Measurements from ENCODE around the gene ZNF334.

ZNF334 gene

GRCh38 chr20:46550461-46550860, 37.1 kb upstream of the ZNF334 start, which contains the start of gene OCSTAMP:
TSS of gene OCSTAMP (minus strand) at chr20:46550654. CDS start at chr20:46550560, 94 bp downstream.
- no peak for DNase-seq (ENCODE audit: low read depth)
- no peak within 1 kb of the TSS for H3K4me3 ChIP-seq (ENCODE audit: low read depth, low read length)
- no peak for TF ChIP-seq CTCF (conservative IDR thresholded peaks at IDR 0.05; ENCODE audit: low read depth, low read length)

GRCh38 chr20:46549188-46549972, 36.0 kb upstream of the ZNF334 start:
- H3K4me3 ChIP-seq (ENCODE audit: low read depth, low read length), result no peak overlapping the region
- TF ChIP-seq CTCF (conservative IDR thresholded peaks at IDR 0.05; ENCODE audit: low read depth, low read length), result no peak
- DNase-seq (ENCODE audit: low read depth), result no peak

- H3K4me3 ChIP-seq (ENCODE audit: low read depth, low read length), result no peak overlapping the region
- no peak for DNase-seq (ENCODE audit: low read depth)
- no peak for TF ChIP-seq CTCF (conservative IDR thresholded peaks at IDR 0.05; ENCODE audit: low read depth, low read length)
Measured at GRCh38 chr20:46548688-46549087, 35.3 kb upstream of the ZNF334 start.

- H3K4me3 ChIP-seq (ENCODE audit: low read depth, low read length), result no peak overlapping the region
- no peak for DNase-seq (ENCODE audit: low read depth)
- TF ChIP-seq CTCF (conservative IDR thresholded peaks at IDR 0.05; ENCODE audit: low read depth, low read length), result no peak
Measured at GRCh38 chr20:46547995-46548394, 34.6 kb upstream of the ZNF334 start.

- no peak overlapping the region for H3K4me3 ChIP-seq (ENCODE audit: low read depth, low read length)
Measured at GRCh38 chr20:46546936-46547335, 33.6 kb upstream of the ZNF334 start.

GRCh38 chr20:46546298-46546697, 32.9 kb upstream of the ZNF334 start:
- TF ChIP-seq CTCF (conservative IDR thresholded peaks at IDR 0.05; ENCODE audit: low read depth, low read length), result no peak

More at GRCh38 chr20:46546936-46547335, 33.6 kb upstream of the ZNF334 start:
- TF ChIP-seq CTCF (conservative IDR thresholded peaks at IDR 0.05; ENCODE audit: low read depth, low read length), result no peak
- no peak for DNase-seq (ENCODE audit: low read depth)

GRCh38 chr20:46545827-46546138, 32.4 kb upstream of the ZNF334 start:
- H3K4me3 ChIP-seq (ENCODE audit: low read depth, low read length), result no peak overlapping the region
- no peak for TF ChIP-seq CTCF (conservative IDR thresholded peaks at IDR 0.05; ENCODE audit: low read depth, low read length)
- DNase-seq (ENCODE audit: low read depth), result no peak

More at GRCh38 chr20:46546298-46546697, 32.9 kb upstream of the ZNF334 start:
- H3K4me3 ChIP-seq (ENCODE audit: low read depth, low read length), result no peak overlapping the region
- no peak for DNase-seq (ENCODE audit: low read depth)

Data from choroid plexus epithelial cell (primary cell).